Astrocyte of the cerebellum (primary cell): ENCODE measurements around the gene SP2.

Source experiments
- DNase-seq: peaks from one replicate; pipeline ENCODE4 v3.0.0-alpha.2; 2011; ENCODE audit warnings: low read depth
- H3K4me3 ChIP-seq: 2 replicates; pipeline ENCODE4 v1.5.1; 2011; ENCODE audit warnings: mild to moderate bottlenecking, low read depth, low read length, moderate library complexity
- in situ Hi-C: cut with HindIII; loops from 2 replicates; pipeline ENCODE4 v1.10.0; 2017; ENCODE audit warnings: low sequenced_read_pairs
- TF ChIP-seq, protein P1 (sequence below): IDR thresholded peaks from 2 replicates; pipeline ENCODE4 v1.5.1; 2012; ENCODE audit warnings: low read length, low read depth, moderate library complexity, mild to moderate bottlenecking; ENCODE audit errors: missing control alignments

Gene SP2

DNA sequence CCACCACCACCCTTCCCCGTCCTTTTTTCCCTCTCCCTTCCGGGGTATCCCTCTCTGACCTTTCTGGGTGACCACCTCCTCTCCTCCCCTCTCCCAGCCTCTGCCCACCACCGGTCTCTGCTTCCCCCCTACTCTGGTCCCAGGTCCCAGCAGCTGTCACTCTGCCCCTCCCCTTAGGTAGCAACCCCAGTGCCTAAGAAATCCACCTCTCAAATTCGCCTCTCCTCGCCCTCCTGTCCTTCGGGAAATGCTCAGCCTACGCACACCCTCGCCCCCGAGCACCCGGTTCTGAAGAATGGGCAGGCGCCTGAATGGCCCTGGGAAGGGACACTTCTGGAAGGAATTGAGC lies 44.3 kb upstream of the SP2 start:
- no peak for DNase-seq
- TF ChIP-seq, protein P1, sequence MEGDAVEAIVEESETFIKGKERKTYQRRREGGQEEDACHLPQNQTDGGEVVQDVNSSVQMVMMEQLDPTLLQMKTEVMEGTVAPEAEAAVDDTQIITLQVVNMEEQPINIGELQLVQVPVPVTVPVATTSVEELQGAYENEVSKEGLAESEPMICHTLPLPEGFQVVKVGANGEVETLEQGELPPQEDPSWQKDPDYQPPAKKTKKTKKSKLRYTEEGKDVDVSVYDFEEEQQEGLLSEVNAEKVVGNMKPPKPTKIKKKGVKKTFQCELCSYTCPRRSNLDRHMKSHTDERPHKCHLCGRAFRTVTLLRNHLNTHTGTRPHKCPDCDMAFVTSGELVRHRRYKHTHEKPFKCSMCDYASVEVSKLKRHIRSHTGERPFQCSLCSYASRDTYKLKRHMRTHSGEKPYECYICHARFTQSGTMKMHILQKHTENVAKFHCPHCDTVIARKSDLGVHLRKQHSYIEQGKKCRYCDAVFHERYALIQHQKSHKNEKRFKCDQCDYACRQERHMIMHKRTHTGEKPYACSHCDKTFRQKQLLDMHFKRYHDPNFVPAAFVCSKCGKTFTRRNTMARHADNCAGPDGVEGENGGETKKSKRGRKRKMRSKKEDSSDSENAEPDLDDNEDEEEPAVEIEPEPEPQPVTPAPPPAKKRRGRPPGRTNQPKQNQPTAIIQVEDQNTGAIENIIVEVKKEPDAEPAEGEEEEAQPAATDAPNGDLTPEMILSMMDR = no peak
- in situ Hi-C loops = no loop called here
- H3K4me3 ChIP-seq = no peak overlapping the region

- TF ChIP-seq, protein P1 = no peak
- H3K4me3 ChIP-seq = no peak overlapping the region
- DNase-seq = no peak
- in situ Hi-C loops = no loop called here
These were observed 43.7 kb upstream of the SP2 start for GRCh38 chr17:47852113-47852949.

DNA sequence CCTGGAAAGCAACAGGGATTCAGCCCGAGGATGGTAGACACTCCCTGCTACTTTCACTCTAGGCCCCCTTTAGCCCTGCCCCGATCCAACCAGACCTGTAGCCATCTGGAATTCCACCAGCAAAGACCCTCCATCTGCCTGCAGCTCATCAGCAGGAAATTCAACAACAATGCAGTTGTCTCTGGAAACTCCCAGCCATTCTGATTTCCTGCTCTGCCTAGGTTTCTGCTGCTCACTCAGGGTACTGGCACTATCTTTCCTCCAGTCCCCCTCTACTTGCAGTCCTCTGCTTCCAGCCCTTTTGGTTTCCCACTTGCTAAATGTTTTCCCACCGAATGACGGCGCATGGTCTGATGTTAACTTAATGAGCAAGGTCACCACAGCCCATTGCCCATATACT lies 42.4 kb upstream of the SP2 start:
- DNase-seq = no peak
- H3K4me3 ChIP-seq = no peak overlapping the region
- TF ChIP-seq, protein P1 = no peak
- in situ Hi-C loops = no loop called here

GRCh38 chr17:47855737-47856136 lies 40.3 kb upstream of the SP2 start:
- H3K4me3 ChIP-seq = no peak overlapping the region
- TF ChIP-seq, protein P1 = no peak
- DNase-seq = no peak
- in situ Hi-C loops = loop anchor here (5.0 kb wide), 1 partner anchor 87 kb away; the partner anchor contains the start of gene PNPO

DNA sequence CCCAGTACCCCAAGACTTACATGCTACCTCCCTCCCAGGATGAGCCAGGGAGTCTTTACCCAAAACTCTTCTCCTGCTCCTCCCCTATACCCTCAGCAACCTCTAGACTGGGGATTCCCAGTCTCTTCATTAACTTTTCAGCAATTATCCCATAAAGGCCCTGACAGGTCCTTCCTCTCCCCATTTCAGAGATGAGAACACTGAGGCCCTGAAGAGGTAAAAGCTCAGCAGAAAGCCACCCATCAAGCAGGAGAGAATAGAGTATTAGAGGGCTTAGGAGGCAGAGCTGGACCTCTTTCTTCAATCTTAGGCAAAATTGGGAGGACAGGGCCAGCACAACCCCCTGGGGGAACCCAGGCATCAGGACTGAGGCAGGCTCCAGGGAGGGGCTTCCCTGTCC lies 39.2 kb upstream of the SP2 start:
- in situ Hi-C loops = loop anchor here (5.0 kb wide), 1 partner anchor 85 kb away; the partner anchor contains the start of gene PNPO
- no peak for DNase-seq
- no peak overlapping the region for H3K4me3 ChIP-seq
- TF ChIP-seq, protein P1 = no peak

DNA sequence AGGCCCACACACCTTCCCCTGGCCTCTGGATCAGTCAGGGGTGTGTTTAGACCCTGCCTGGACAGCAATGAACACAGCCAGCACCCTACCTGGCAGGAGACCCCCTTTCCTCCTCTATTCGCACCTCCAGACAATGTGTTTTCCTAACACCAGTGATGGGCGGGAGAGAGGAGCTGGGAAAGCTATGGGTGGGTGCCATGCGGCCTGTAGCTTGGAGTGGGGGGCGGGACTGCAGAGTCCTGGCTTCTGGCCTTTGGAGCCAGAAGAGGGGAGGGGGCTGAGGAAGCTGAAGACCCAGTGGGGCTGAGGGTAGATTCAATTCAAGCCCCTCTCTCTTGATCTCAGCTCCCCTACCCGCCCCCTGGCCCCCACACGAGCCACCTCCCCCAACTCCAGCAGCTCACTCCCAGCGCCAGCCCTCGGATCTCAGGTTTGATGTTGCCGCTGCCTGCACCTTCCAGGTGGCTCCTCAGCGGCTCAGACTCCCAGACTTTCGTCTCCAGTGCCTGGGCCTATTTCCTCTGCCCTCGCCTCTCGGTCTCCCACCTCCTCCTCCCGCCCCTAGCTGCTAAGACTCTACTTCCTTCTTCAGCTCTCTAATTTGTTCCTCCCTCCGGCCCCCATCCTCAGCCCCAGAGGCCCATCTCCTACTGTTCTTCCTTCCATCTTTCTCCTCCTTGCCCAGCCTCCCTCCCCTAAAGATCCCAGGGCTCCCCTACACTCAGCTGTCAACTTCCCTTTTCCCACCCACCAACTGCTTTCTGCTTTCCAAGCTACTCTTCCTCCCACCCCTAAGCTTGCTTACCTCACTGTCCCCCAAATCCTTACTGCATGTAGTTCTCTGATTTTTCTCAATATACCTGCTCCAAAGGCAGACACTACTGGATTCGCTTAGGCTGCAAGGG lies 38.2 kb upstream of the SP2 start:
- DNase-seq = no peak
- TF ChIP-seq, protein P1 = no peak
- no peak overlapping the region for H3K4me3 ChIP-seq
- in situ Hi-C loops = loop anchor here (5.0 kb wide), 1 partner anchor 84 kb away; the partner anchor contains the start of gene PNPO
